DND-41 (cell line): ENCODE results near the gene DPYD.

Experiments
- ATAC-seq: fragments of 200-7000 bp; cut with Tn5 transposase; 3 replicates; pipeline ENCODE4 v1.9.1; 2021; ENCODE audit warnings: low read depth; ENCODE audit not compliant: insufficient read depth
- DNase-seq: peaks from one replicate; pipeline ENCODE4 v3.0.0-alpha.2; 2020
- H2AFZ ChIP-seq: 2 replicates; pipeline ENCODE4 v1.6.0; 2012; ENCODE audit warnings: low read depth, low read length
- H3K27ac ChIP-seq: 2 replicates; pipeline ENCODE4 v1.5.1; 2012; ENCODE audit warnings: low read length, inconsistent platforms
- H3K27me3 ChIP-seq: fragments of 200-600 bp; sonication (generic); 2 replicates; pipeline ENCODE4 v1.6.0; 2012; ENCODE audit warnings: low read length, mild to moderate bottlenecking, inconsistent platforms; ENCODE audit not compliant: insufficient read depth, poor library complexity
- H3K36me3 ChIP-seq: 2 replicates; pipeline ENCODE4 v1.5.1; 2012; ENCODE audit warnings: low read length, inconsistent platforms; ENCODE audit not compliant: insufficient read depth
- H3K4me1 ChIP-seq: 2 replicates; pipeline ENCODE4 v1.5.1; 2012; ENCODE audit warnings: mild to moderate bottlenecking, low read length; ENCODE audit not compliant: insufficient read depth
- H3K4me2 ChIP-seq: 2 replicates; pipeline ENCODE4 v1.6.0; 2012; ENCODE audit warnings: mild to moderate bottlenecking, moderate library complexity, low read length, inconsistent platforms; ENCODE audit not compliant: insufficient read depth
- H3K4me3 ChIP-seq, 2 experiments: fragments of 200-600 bp in 1 of 2; shearing (Covaris generic) in 1 of 2; 2 replicates each; pipeline ENCODE4 v1.5.1; 2012 to 2016; ENCODE audit warnings: inconsistent platforms in 2 of 2, low read length in 2 of 2, mild to moderate bottlenecking in 2 of 2, low read depth in 1 of 2, moderate library complexity in 1 of 2
- H3K79me2 ChIP-seq: 2 replicates; pipeline ENCODE4 v1.6.0; 2012; ENCODE audit warnings: low read length, inconsistent platforms; ENCODE audit not compliant: insufficient read depth
- H3K9ac ChIP-seq: 2 replicates; pipeline ENCODE4 v1.6.0; 2012; ENCODE audit warnings: low read depth, mild to moderate bottlenecking, inconsistent platforms, low read length, moderate library complexity
- H3K9me3 ChIP-seq: 2 replicates; pipeline ENCODE4 v1.5.1; 2012; ENCODE audit warnings: low read length, moderate library complexity, mild to moderate bottlenecking, inconsistent platforms; ENCODE audit not compliant: insufficient read depth, severe bottlenecking
- H4K20me1 ChIP-seq: 2 replicates; pipeline ENCODE4 v1.6.0; 2012; ENCODE audit warnings: low read length; ENCODE audit not compliant: insufficient read depth
- CTCF ChIP-seq: IDR thresholded peaks from 2 replicates; pipeline ENCODE4 v1.5.1; 2012; ENCODE audit warnings: borderline replicate concordance, low read length, moderate library complexity, mild to moderate bottlenecking; ENCODE audit not compliant: poor library complexity, severe bottlenecking; ENCODE audit errors: extremely low read depth
- EZH2 ChIP-seq: IDR thresholded peaks from 3 replicates; pipeline ENCODE4 v1.6.1; 2012; ENCODE audit warnings: borderline replicate concordance, low read depth, mild to moderate bottlenecking, moderate library complexity, low read length, inconsistent platforms; ENCODE audit not compliant: severe bottlenecking

DPYD gene

GRCh38 chr1:97805093-97805492, 115.7 kb downstream of the DPYD start:
- Histone ChIP-seq H3K9me3 (no peaks in the 10 kb centered on the region), H3K9ac (no peak overlapping the region)

GRCh38 chr1:97803026-97803425, 117.8 kb downstream of the DPYD start:
- peaks cover 4% of the 10 kb centered on the region; the same call in 1 of the 2 replicates for H3K36me3 ChIP-seq
- no peak overlapping the region for H3K9ac ChIP-seq
- H3K4me2 ChIP-seq = no peak overlapping the region
- H3K27me3 ChIP-seq = no peaks in the 10 kb centered on the region
- no peak overlapping the region for H3K27ac ChIP-seq
- no peaks in the 10 kb centered on the region for H4K20me1 ChIP-seq
- no peaks in the 10 kb centered on the region for H3K4me1 ChIP-seq
- no peaks in the 10 kb centered on the region for H3K9me3 ChIP-seq
- no peaks in the 10 kb centered on the region for H3K79me2 ChIP-seq
- no peak overlapping the region for H2AFZ ChIP-seq
- H3K4me3 ChIP-seq = no peak overlapping the region
- TF ChIP-seq CTCF = no peak
- TF ChIP-seq EZH2 = no peak
- no peak for ATAC-seq
- DNase-seq = no peak

More at GRCh38 chr1:97805093-97805492, 115.7 kb downstream of the DPYD start:
- no peaks in the 10 kb centered on the region for H3K27me3 ChIP-seq
- H3K36me3 ChIP-seq = no peaks in the 10 kb centered on the region
- no peak for DNase-seq
- no peak for TF ChIP-seq CTCF
- no peak for TF ChIP-seq EZH2
- no peaks in the 10 kb centered on the region for H3K4me1 ChIP-seq
- no peak overlapping the region for H2AFZ ChIP-seq
- H4K20me1 ChIP-seq = no peaks in the 10 kb centered on the region
- no peak overlapping the region for H3K27ac ChIP-seq
- H3K79me2 ChIP-seq = no peaks in the 10 kb centered on the region
- no peak overlapping the region for H3K4me2 ChIP-seq
- H3K4me3 ChIP-seq = no peak overlapping the region
- no peak for ATAC-seq

GRCh38 chr1:97802011-97802410, 118.8 kb downstream of the DPYD start:
- Histone ChIP-seq H2AFZ (no peak overlapping the region), H4K20me1 (no peaks in the 10 kb centered on the region), H3K79me2 (no peaks in the 10 kb centered on the region), H3K27ac (no peak overlapping the region), H3K9me3 (no peaks in the 10 kb centered on the region), H3K27me3 (no peaks in the 10 kb centered on the region), H3K36me3 (peaks cover 4% of the 10 kb centered on the region; the same call in 1 of the 2 replicates), H3K4me1 (no peaks in the 10 kb centered on the region), H3K9ac (no peak overlapping the region), H3K4me3 (no peak overlapping the region), H3K4me2 (no peak overlapping the region)
- TF ChIP-seq CTCF (no peak), EZH2 (no peak)
- ATAC-seq = no peak
- no peak for DNase-seq
